T-helper 2 cell treated with Interferon-gamma antibody and Interleukin-4, amounts not matched to agents 5 μg/mL and 100 μg/mL, for 36 hours (primary cell): ENCODE data around the gene TIMM8A.
"Not testable (repeated sequence)": the region's sequence is repeated elsewhere in the genome, so short reads cannot be mapped to it uniquely, and the experiment has no call there.

Source experiments
- DNase-seq: peaks from one replicate; pipeline ENCODE4 v3.0.0; 2021; ENCODE audit warnings: low spot score
- H3K27ac Mint-ChIP-seq: one replicate; pipeline ENCODE4 v1.8.0; 2021; ENCODE audit warnings: mild to moderate bottlenecking, mixed read lengths
- H3K27me3 Mint-ChIP-seq: one replicate; pipeline ENCODE4 v1.8.0; 2021; ENCODE audit warnings: low read depth, mixed read lengths
- H3K36me3 Mint-ChIP-seq: one replicate; pipeline ENCODE4 v1.8.0; 2021; ENCODE audit warnings: low read depth, mixed read lengths
- H3K4me1 Mint-ChIP-seq: one replicate; pipeline ENCODE4 v1.8.0; 2021; ENCODE audit warnings: low read depth, mixed read lengths
- H3K4me3 Mint-ChIP-seq: one replicate; pipeline ENCODE4 v1.8.0; 2022; ENCODE audit warnings: mild to moderate bottlenecking, moderate library complexity, mixed read lengths
- H3K9me3 Mint-ChIP-seq: one replicate; pipeline ENCODE4 v1.8.0; 2021; ENCODE audit warnings: mixed read lengths

TIMM8A gene

DNA sequence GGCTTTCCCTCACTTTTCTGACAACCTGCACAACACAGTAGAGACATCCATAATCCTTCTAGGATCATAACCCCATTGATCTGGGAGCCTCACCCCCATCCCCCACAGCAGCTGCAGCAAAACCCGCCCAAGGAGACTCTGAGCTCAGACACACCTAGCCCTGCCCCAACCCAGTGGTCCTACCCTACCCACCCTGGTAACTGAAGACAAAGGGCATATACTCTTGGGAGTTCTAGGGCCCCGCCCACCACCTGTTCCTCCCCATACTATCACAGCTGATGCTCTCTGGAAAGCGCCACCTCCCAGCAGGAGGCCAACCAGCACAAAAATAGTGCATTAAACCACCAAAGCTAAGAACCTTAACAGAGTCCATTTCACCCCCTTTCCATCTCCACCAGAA lies 21.9 kb downstream of the TIMM8A start:
- DNase-seq, H3K9me3 Mint-ChIP-seq, H3K36me3 Mint-ChIP-seq, H3K27ac Mint-ChIP-seq, H3K4me1 Mint-ChIP-seq, H3K4me3 Mint-ChIP-seq, H3K27me3 Mint-ChIP-seq: not testable (repeated sequence)

DNA sequence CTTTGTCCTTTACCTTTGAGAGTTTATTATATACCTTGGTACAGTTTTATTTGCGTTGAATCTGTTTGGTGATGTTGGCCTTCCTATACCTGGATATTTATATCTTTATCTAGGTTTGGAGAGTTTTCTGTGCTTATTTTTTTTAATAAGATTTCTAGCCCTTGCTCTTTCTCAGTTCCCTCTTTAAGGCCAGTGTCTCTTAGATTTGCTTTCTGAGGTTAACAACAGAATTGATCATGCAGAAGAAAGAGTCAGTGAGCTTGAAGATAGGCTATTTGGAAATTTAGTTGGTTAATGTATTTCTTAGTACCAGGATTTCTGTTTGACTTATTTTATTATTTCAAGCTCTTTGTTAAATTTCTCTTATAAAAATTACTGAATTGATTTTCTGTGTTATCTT lies 44.8 kb downstream of the TIMM8A start:
- H3K4me1 Mint-ChIP-seq, result no peaks in the 10 kb centered on the region
- no peaks in the 10 kb centered on the region for H3K9me3 Mint-ChIP-seq
- DNase-seq, result no peak
- H3K27ac Mint-ChIP-seq, result no peak overlapping the region
- H3K27me3 Mint-ChIP-seq, result no peaks in the 10 kb centered on the region
- H3K36me3 Mint-ChIP-seq, result no peaks in the 10 kb centered on the region
- H3K4me3 Mint-ChIP-seq, result no peak overlapping the region
